HG02759 (cell line): Measurements from ENCODE around the gene EPPIN.
"Not testable (repeated sequence)": the region's sequence is repeated elsewhere in the genome, so short reads cannot be mapped to it uniquely, and the experiment has no call there.

Experiments
- ATAC-seq: cut with Tn5 transposase; IDR thresholded peaks from one replicate; pipeline ENCODE4 v1.9.1; 2021; ENCODE audit warnings: mild to moderate bottlenecking, moderate library complexity; ENCODE audit not compliant: unreplicated experiment

EPPIN gene

GRCh38 chr20:45547206-45547770 lies at the start of gene EPPIN:
Gene EPPIN, minus strand, starts transcription at chr20:45547401. Its CDS starts 44 bp downstream, at chr20:45547357.
- no peak for ATAC-seq

GRCh38 chr20:45595235-45595634 lies 48.0 kb upstream of the EPPIN start:
- ATAC-seq: no peak

- no peak for ATAC-seq
These were observed 46.3 kb upstream of the EPPIN start for GRCh38 chr20:45593498-45593897.

- ATAC-seq: no peak
These were observed 45.5 kb upstream of the EPPIN start for GRCh38 chr20:45592574-45593189.

GRCh38 chr20:45589725-45590124 lies 42.5 kb upstream of the EPPIN start:
- ATAC-seq: no peak

- ATAC-seq: no peak
These were observed 41.6 kb upstream of the EPPIN start for GRCh38 chr20:45588800-45589199.

GRCh38 chr20:45585986-45586385 lies 38.8 kb upstream of the EPPIN start:
- ATAC-seq: not testable (repeated sequence)

- not testable (repeated sequence) for ATAC-seq
These were observed 37.1 kb upstream of the EPPIN start for GRCh38 chr20:45584294-45584693.

GRCh38 chr20:45583502-45583901 lies 36.3 kb upstream of the EPPIN start:
- ATAC-seq: no peak

- no peak for ATAC-seq
These were observed 34.5 kb upstream of the EPPIN start for GRCh38 chr20:45581702-45582101.

GRCh38 chr20:45579184-45579583 lies 32.0 kb upstream of the EPPIN start, which contains the start of gene WFDC8:
Gene WFDC8, minus strand, starts transcription at chr20:45579284. Its CDS starts 37 bp downstream, at chr20:45579247.
- no peak for ATAC-seq

- ATAC-seq: no peak
These were observed 31.0 kb upstream of the EPPIN start for GRCh38 chr20:45578231-45578630.

GRCh38 chr20:45576995-45577394 lies 29.8 kb upstream of the EPPIN start:
- no peak for ATAC-seq

- no peak for ATAC-seq
These were observed 28.7 kb upstream of the EPPIN start for GRCh38 chr20:45575931-45576330.

- not testable (repeated sequence) for ATAC-seq
These were observed 22.4 kb upstream of the EPPIN start for GRCh38 chr20:45569650-45570049.

- no peak for ATAC-seq
These were observed 17.6 kb upstream of the EPPIN start for GRCh38 chr20:45564760-45565276.

- no peak for ATAC-seq
These were observed 8.0 kb upstream of the EPPIN start for GRCh38 chr20:45555198-45555597.

GRCh38 chr20:45552456-45552855 lies 5.3 kb upstream of the EPPIN start:
- ATAC-seq: no peak

GRCh38 chr20:45550765-45551164 lies 3.6 kb upstream of the EPPIN start:
- no peak for ATAC-seq

GRCh38 chr20:45548410-45548809 lies 1.2 kb upstream of the EPPIN start:
- no peak for ATAC-seq

GRCh38 chr20:45545754-45546453 lies 1.3 kb downstream of the EPPIN start:
- ATAC-seq: no peak

GRCh38 chr20:45545351-45545750 lies 1.9 kb downstream of the EPPIN start:
- no peak for ATAC-seq
